Islet precursor cell (in vitro differentiated cells): ENCODE data around the gene PAQR5.

Source experiments
- DNase-seq: peaks from one replicate; pipeline ENCODE4 v3.0.0-alpha.2; 2018

The PAQR5 gene

DNA sequence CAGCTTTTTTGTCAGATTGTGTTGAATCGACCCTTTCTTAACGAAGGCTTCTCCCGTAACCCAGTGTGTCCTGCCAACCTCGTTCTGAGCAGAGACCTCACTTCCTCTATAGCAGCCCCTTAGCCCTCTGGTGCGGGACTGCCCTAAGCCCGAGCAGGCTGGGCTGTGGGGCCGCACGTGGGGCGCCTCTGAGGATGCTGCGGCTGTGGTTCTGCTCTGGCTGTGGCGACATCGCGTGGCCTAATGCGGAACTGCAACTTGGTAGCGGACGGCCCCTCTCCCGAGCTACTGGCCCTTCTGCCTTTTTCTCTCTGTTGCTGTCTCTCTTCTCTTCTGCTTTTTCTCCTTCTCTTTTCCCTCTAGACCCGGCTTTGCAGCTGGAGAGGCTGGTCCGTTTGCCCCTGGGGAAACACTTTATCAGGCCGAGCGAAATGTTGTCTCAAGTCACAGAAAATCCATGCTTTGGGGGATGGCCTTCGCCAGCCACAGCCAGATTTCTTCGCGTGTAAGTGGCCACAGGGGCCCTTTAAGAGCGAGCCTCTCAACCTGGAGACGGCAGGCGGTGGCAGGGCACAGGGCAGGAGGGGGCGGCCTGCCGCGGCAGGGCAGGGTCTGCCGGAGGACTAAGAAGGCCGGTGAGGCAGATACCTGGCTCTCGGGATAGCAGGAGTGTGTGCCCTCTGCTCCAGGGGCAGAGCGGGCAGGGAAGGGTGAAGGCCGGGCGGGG is 96.0 kb downstream of the PAQR5 start:
- DNase-seq = peak; percentile 87

DNA sequence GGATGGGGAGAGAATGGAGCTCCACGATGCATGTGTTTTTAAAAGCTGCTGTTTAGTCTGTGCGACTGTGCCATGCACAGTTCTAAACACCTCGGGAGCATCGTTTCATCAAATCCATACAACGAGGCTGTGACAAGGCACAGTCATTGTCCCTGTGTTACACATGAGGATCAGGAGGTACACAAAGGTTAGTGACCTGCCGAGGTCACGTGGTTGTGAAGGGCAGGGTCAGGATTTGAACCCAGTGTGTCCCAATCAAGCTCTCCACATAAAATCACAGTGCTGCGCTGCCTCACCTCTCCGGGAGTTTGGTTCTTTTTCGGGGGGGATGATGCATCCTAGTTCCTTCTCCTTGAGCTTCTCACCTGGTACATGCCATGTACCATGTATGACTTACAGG is 96.7 kb downstream of the PAQR5 start:
- peak; percentile 34 for DNase-seq

DNA sequence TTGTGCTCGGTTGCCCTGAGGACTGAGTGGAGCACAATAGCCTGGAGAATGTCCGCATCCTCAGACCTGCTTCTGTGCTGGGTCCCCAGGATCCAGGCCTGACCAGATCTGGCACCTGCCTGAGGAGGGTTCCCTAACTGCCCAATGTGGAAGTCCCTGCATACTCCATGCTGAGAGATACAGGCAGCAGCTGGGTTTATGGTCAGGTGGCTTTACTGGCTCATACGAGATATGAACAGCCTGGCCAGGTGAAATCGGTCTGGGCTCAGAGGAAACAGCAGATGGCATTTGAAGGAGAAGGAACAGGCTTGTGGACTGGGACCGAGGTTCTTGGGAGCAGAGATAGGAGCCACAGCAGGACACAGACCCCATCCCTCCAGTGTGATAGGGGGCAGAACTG is 97.3 kb downstream of the PAQR5 start:
- DNase-seq = no peak

DNA sequence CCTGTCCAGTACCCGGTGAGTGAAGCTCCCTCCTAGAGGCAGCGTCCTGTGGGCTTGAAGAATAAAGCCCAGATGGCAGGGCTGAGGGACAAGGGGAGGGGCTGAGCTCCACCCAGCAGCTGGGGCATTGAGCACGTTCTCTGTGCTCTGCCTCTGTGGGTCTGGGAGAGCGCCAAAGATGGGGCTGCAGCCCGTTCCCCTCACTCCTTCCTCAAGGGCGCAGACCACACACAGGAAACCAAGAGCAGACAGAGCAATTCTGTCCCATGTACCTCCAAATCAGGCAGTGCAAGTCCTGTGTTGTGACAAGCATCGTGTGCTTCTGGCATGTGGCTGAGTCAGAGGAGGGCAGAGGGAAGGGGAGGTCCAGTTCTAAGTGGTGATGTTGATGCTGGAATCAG is 99.8 kb downstream of the PAQR5 start:
- DNase-seq = peak; percentile 61

DNA sequence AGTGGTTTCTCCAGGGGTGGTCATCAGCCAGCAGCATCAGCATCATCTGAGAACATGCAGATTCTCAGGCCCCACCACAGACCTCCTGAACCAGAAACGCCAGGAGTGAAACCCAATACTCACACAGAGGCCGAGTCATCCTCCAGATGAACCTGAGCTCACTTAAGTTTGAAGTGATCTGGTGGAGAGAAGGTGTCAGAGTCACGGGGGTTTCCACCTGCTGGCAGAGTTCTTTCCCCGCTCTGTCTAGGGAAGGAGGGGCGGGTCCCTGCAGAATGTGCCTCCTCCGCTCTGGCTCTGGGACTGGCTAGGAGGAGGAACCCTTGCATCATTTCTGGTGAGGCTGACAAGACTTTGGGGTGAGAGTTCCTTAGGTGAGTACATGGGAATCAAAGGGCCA is 102.1 kb downstream of the PAQR5 start:
- peak; percentile 61 for DNase-seq

DNA sequence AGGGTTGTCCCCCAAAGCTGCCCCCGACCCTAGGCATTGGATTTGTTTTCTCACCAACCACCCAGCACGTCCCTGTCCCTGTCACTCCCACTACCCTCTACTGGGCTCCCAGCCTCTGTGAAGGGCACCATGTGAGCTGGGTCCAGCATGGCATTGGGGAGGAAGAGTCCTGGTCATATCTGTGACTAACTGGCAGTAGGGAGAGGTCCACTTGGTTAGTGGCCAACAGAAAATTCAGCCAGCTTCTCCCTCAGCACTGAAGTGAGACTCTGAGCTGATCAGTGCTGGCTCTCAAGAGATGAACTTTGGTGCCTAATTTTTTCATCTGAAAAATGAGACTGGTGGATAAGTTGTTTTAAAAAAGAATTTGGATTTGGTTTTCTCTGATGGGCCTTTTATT is 104.1 kb downstream of the PAQR5 start:
- no peak for DNase-seq

DNA sequence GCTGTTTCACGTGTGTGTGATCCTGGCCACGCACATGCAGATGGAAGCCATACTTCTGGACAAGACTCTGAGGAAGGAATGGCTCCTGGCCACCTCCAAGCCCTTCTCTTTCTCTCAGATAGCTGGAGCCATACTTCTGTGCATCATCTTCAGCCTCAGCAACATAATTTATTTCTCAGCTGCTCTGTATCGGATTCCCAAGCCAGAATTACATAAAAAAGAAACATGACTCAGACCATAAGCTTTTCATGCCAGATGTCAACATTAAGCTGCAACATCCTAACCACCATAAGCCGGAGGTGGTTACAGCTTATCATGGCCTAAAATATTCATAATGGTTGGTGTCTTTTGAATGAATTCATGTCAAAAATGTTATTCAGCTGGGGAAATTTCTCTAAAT is 104.9 kb downstream of the PAQR5 start:
- no peak for DNase-seq

DNA sequence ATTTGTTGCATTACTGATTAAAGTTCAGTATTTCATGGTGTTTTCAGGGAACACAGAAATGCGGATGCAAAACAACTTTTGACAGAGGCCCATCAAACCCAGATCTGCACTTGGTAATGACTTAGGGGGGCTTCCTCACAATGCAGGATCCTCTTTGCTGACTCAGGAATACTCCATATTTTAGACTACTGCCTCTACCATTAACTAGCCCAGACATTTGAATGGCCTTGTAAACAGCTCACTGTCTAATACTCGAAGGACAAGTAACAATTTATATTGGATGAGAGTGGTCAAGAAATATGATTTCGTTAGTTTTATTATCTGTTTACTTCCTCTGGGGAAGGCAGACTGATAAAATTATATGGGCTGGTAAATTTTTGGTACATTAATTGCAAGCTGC is 106.4 kb downstream of the PAQR5 start:
- DNase-seq = no peak

DNA sequence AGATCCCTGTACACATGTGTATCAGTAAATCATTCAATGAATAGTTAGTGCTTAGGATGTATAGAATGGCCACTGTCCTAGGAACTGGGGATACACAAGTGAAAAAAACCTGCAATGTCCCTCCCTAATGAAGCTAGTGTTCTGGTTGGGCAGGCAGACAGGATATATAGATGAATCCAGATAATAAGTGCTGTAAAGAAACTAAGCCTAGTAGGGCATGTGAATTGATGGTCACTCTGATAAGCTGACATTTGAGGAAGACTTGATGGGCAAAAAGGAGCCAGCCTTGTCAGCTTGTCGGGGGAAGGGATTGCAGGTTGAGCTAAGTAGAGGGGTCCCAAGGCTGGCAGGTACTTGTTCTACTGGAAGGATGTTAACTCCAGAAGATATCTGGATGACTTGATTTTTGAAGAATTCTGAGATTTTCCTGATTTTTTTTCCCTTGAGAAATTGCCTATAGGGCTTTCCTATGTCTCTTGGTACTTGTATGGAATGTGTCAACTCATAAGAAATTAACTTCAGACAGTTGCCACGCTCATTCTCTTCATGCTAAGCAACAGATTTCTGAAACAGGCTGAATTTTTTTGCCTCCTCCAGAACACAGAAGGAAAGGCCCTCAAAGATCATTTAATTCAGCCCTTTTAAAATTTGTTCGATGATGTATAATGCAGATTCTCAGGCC is 109.1 kb downstream of the PAQR5 start:
- DNase-seq = no peak

DNA sequence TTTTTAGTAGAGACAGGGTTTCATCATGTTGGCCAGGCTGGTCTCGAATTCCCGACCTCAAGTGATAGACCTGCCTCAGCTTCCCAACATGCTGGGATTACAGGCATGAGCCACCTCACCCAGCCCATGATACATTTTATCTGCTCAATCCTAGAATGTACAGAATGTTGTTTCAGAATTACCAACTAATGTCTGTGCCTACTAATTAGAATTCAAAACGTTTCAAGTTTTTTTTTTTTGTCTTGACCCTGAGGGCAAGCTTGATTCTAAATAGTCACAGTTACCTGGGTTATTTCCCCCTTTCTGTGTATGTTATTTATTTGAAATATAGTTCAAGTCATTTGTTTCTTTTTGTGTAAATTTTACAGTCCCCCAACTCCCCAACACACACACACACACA is 110.1 kb downstream of the PAQR5 start:
- no peak for DNase-seq

DNA sequence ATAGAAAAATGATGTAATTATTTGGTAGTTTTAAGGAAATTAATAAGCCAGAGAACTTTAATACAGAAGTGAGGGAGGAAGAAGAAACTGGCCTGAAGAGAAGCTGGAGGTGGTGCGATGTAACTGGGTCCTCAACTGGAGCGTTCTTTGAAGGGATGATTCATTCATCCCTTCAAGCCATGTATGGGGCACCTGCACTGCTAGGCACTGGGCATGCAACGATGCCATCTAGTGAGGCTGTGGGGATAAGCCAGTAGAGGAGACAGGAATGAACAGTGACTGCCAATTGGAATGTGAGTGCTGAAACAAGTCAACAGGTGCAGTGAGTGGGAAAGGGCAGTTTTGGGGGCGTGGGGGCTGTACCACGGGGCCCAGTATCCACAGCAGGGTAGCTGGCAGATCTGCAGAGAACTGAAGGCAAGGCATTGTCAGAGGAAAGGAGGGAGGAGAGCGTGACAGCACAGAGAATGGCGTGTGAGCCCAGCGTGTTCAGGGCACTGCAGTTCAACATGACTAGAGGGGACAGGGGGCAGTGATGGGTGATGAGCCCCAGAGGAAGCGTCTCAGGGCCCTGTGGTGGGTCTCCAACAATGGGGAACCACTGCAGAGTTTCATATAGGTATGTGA is 111.6 kb downstream of the PAQR5 start:
- peak; percentile 72 for DNase-seq

DNA sequence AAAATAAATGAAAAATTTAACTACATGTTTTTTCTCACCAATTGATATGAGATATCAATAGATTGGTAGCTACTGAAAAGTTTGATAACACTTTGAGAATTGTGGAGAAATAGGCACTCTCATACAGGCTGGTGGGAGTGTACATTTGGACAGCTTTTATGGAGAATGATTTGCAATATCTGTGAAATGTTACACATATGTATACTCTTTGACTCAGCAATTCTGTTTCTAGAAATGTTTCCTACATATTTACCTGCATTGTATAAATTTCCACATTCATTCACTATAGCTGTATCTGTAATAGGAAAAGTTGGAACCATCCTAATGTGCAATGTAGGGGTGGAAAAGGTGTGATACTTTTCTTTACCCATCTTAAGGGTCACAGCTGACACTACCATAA is 113.6 kb downstream of the PAQR5 start:
- no peak for DNase-seq

DNA sequence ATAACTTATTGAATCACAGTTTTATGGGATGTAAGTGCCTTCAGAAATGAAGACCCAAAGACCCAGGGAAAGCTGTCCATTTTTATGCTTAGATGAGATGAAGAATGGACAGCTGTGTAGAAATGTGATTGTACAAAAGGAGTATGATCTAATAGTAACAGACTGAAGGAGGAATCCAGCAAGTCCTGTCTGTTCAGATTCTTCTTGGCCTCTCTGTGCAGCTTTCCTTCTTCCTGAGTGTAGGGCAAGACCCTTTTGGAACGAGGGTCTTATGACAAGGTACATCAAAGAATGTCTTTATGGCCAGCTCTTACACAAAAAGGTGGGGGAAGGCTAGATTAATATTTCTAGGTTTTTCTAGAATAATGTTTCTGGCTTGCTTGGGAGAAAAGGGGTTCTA is 114.0 kb downstream of the PAQR5 start:
- DNase-seq = no peak

DNA sequence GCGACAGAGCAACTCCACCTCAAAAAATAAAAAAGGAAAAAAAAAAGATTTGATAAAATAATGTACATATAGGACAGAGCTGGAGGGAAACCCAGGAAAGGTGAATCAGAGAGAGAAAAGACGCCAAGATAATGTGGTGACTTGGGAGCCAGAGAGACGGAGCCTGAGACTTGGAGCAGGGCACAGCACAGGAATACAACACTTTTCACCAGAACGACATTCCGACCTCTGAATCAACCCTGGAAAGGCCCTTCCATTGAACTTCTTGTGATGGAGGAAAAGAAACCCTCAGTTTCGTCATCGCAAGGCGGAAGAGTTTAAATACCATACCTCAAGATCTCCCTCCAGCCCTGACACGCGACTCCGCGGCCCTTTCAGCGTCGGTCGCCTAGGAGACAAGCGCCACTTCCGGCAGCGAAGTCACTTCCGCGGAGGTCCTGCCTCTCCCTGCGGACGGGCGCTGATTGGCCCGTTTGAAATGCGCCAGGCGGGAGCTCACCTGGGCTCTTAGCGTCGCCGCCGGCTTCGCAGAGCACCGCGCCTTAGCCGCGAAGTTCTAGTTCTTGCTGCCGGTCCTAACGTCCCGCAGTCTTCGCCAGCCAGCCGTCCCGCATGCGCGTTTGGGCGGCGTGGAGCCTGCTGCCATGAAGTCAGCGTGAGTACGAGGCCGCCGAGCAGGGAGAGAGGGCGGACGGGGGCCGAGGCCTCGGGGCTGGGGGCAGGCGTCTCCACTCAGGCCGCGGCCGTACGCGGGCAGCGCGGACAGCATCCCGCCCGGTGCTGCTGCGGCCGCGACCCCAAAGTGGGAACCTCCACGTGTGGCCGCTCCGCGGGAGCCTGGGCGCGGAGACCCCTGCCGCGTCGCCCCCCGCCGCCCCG is 115.3 kb downstream of the PAQR5 start, which contains the start of gene KIF23:
Gene KIF23, plus strand, starts transcription at position 528 of the 879 bp plus-strand sequence. Its CDS starts 117 bp downstream, at position 645.
- DNase-seq = peak; percentile 97

DNA sequence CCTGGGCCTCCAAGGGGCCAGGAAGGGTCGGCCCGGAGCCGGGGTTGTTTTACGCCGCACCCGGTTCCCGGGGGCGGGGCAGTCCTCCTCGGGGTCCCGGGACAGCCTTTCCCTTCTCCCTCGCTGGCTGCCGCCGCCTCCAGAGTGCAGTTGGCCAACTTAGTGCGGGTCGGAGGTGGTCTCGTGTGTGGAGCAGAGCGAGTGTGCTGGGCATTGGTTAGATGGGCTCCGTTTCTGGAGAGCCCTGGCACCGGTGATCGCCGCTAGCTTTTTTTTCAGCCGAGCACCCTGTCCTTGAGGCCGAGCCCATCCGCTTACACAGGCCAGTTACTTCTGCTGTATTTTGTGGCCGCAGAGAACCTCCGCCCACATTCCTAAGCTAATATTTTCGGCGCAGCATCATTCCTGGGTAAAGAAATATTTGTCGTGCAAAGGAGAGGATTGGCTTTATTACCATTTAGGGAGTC is 116.0 kb downstream of the PAQR5 start:
- DNase-seq = peak; percentile 86

DNA sequence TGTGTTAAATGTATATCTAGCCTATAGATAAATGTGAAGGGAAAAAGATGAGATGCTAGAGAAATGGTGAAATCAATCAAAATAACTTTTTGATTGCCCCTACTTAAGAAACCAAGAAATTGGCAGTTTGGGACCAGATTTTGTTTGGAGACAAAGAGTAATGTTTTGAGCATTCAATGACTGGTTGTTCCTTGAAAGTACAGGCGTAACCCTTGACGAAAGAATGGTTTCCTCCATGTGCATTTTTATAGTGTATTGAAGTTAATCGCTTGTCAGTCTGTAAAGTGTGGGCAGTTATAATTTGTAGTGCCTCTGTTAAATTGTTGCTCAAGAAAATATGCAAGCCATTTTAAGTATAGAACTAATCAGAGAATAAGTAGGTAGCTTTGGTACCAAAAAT is 116.7 kb downstream of the PAQR5 start:
- no peak for DNase-seq

DNA sequence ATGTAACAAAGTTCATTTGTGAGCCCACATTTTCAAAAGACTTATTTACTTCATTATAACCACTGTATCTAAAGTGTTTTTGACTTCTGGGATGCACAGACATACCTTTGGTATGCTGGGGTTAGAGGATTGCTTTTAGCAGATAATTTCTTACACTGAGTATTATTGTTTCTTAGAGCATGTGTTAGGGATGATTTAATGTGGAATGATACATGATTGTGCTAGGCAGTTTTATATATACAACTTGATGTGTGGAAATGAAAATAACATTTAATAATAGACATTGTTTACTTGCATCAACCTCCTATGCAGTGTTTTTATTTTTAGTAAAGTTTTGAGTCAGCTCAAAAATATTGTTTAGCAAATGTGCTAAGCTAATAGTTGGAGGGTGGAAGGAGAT is 118.9 kb downstream of the PAQR5 start:
- DNase-seq = no peak

DNA sequence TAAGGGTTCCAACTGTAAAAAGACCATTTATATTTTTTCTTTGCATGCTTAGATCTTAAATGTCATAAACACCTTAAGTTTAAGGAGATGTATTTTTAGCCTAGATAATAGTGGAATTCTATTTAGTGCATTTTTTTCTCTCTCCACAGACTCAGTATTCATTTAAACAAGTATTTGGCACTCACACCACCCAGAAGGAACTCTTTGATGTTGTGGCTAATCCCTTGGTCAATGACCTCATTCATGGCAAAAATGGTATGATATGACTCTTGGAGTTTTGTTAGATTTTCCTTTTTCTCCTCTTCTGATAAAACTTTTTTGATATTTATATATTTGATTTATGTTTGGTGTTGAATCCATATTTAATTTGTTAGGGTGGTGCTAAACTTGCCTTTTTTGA is 122.8 kb downstream of the PAQR5 start:
- no peak for DNase-seq

DNA sequence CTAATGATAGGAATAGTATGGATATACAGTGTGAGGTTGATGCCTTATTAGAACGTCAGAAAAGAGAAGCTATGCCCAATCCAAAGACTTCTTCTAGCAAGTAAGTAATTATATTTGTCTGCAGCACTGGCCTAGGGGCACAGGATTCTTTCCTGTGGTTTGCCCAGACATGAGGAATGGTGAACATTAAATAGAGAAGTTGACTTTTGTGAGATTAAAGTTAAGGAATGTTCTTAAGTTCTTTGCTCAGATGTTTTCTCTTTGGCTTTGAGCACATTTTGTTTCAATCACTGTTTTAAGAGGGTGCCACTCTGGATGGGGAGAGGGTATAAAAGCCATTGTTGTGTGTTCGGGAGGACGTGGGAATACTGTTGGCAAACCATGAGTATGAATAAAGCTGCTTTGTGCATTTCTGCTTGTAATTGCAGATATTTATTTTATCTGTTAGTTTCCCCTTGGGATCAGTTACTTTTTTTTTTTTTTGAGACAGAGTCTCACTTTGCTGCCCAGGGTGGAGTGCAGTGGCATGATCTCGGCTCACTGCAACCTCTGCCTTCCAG is 123.7 kb downstream of the PAQR5 start:
- no peak for DNase-seq

DNA sequence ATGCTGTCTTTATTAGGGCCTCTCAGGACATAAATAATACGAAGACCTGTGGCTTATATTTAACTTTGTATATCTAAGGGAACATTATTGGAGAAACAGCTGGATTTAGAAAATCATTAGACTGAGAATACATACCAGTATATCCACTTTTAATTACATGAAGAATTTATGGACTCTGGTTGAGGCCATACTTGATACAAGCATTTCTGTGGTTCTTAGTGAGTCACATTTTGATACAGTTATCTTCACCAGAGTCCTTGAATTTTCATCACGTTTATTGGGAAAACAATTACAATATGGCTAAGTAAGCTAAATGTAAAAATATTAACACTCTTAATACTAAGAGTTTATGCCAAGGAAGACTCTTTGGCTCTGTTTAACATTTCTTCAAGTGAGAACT is 125.3 kb downstream of the PAQR5 start:
- no peak for DNase-seq

DNA sequence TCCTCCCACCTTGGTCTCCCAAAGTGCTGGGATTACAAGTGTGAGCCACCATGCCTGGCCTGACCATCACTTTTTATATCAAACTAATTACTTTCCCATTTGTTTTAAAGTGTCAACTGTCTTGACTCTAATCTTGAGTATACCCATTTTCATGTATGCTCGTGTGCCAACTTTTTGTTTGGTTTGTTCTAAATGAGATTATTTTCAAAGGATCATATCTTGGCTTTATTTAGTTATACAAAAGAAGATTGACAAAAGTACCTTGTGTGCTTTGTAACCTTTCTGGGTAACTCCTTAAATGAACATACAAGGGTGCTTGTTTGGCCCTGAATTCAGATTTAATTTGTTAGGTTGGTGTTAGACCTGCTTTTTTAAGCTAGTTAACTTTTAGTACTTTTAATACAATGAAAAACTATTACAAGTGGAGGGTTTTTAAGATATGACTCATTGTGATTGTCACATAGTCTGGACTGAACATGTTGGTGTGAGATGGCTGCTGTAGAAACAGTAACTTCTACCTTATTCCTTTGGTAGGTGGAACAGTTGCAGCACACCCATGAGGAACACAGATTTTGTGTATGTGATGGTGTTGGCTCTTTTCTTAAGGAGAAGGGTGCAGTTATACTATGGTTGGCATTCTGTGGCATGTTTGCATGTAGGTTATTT is 126.2 kb downstream of the PAQR5 start:
- no peak for DNase-seq

DNA sequence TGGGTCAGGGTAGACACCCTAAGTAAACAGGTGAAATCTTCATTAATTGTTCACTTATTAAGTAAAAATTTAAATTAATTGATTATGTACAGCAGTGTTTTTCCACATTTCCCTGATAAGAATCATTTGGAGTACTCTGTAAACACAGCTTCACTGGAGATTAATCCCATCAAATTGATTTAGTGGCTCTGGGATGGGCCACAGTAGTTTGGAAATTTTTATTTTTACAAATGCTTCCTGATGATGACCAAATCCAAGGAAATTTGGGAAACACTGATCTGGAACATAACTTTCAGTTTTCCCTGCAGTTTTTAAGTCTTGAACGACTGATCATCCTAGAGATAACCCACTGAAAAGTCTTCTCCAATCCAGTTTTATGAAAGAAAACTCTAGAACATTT is 135.1 kb downstream of the PAQR5 start:
- no peak for DNase-seq
